HepG2 (cell line): ENCODE data around the gene PDHX. TPM values are rescaled to one million over a fixed set of nuclear protein-coding genes. Genes with fewer than 3 reads are reported as not detected.

Experiments used
- CEBPB ChIP-seq: IDR thresholded peaks from 2 replicates; pipeline ENCODE4 v1.6.1; 2011; ENCODE audit warnings: low read depth, low read length, improper control_type of control experiment, borderline replicate concordance
- CEBPG ChIP-seq: IDR thresholded peaks from 2 replicates; pipeline ENCODE4 v1.6.1; 2016
- FOXC1 ChIP-seq: sonication (generic); formaldehyde crosslinking; IDR thresholded peaks from 2 replicates; pipeline ENCODE4 v1.8.0; 2022; ENCODE audit warnings: mild to moderate bottlenecking, missing genetic modification reagents, borderline replicate concordance
- HNF4A ChIP-seq: sonication (generic); formaldehyde crosslinking; IDR thresholded peaks from 2 replicates; pipeline ENCODE4 v1.4.0; 2020; ENCODE audit warnings: missing genetic modification reagents
- MLLT10 ChIP-seq: sonication (generic); formaldehyde crosslinking; IDR thresholded peaks from 2 replicates; pipeline ENCODE4 v1.4.0; 2020; ENCODE audit warnings: missing genetic modification reagents
- PAXIP1 ChIP-seq: sonication (generic); formaldehyde crosslinking; conservative IDR thresholded peaks from 2 replicates; pipeline ENCODE4 v1.4.0; 2020; ENCODE audit warnings: mild to moderate bottlenecking, missing genetic modification reagents, moderate library complexity
- TAF15 ChIP-seq: fragments of 200-400 bp; formaldehyde crosslinking; IDR thresholded peaks from one replicate; pipeline ENCODE4 v1.6.1; 2018; ENCODE audit warnings: mild to moderate bottlenecking, low read depth, low read length; ENCODE audit not compliant: poor library complexity, severe bottlenecking
- ZC3H13 ChIP-seq: sonication (generic); formaldehyde crosslinking; IDR thresholded peaks from 2 replicates; pipeline ENCODE4 v1.8.1; 2023; ENCODE audit warnings: mild to moderate bottlenecking, missing genetic modification reagents, moderate library complexity
- ZMAT3 ChIP-seq: sonication (generic); formaldehyde crosslinking; conservative IDR thresholded peaks from 2 replicates; pipeline ENCODE4 v1.7.0; 2021; ENCODE audit warnings: missing genetic modification reagents
- ZNF256 ChIP-seq: sonication (generic); formaldehyde crosslinking; conservative IDR thresholded peaks from 2 replicates; pipeline ENCODE4 v1.4.0; 2020; ENCODE audit warnings: missing genetic modification reagents
- ZNF563 ChIP-seq: sonication (generic); formaldehyde crosslinking; IDR thresholded peaks from 2 replicates; pipeline ENCODE4 v1.8.0; 2022; ENCODE audit warnings: mild to moderate bottlenecking, moderate library complexity, missing genetic modification reagents
- ZNF670 ChIP-seq: sonication (generic); formaldehyde crosslinking; IDR thresholded peaks from 2 replicates; pipeline ENCODE4 v1.8.0; 2022; ENCODE audit warnings: mild to moderate bottlenecking, missing genetic modification reagents, borderline replicate concordance
- ZUFSP ChIP-seq: sonication (generic); formaldehyde crosslinking; IDR thresholded peaks from 2 replicates; pipeline ENCODE4 v1.9.0; 2021; ENCODE audit warnings: missing genetic modification reagents, mild to moderate bottlenecking, borderline replicate concordance
- polyA plus RNA-seq, 8 experiments: library from polyadenylated mRNA; depleted of rRNA in 3 of 8; stranded (reverse) in 7 of 8; unstranded in 1 of 8; fragments of >200 nt; fragmentation: Illumina TruSeq in 4 of 8; extraction: Trizol in 4 of 8; gene quantifications; 2 replicates each; pipeline versions ENCODE4 v1.2.1 to v1.2.3, GENCODE V29; 2011 to 2016; ENCODE audit warnings: low read depth in 4 of 8, missing spikeins in 1 of 8, mixed read lengths in 1 of 8; ENCODE audit not compliant: insufficient read depth in 1 of 8
- total RNA-seq, 5 experiments: library from RNA; depleted of rRNA; stranded (reverse); fragments of >200 nt; fragmentation: Illumina TruSeq; extraction: Trizol; gene quantifications; 2 replicates each; pipeline ENCODE4 v1.2.3, GENCODE V29; 2016; ENCODE audit warnings: low read depth in 1 of 5

Gene PDHX
- total and polyA plus RNA-seq, 2 of the 13 experiments (the other 11 are each of a cell fraction or from before 2014, with no cell fraction given), result 41.0 to 73.8 TPM

DNA sequence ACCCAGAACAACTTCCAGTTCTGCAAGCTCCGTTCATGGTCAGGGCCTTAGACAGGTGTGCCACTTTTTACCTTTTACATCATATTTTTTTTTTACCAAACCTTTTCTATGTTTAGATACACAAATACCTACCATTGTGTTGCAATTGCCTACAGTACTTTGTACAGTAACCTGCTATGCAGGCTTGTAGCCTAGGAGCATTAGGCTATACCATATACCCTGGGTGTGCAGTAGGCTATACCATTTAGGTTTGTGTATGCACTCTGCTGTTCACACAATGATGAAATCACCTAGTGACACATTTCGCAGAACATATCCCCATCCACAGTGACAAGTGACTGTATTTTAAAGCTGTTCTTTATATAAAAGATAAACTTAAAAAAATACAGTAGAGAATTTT, 29.8 kb upstream of the PDHX start (continued):
- peak; percentile 17; the same call in 1 of the 2 replicates for TF ChIP-seq HNF4A (CRISPR knock-in tag)
- peak; percentile 54 for TF ChIP-seq CEBPB
- TF ChIP-seq ZNF670, result no peak
- TF ChIP-seq MLLT10 (CRISPR knock-in tag), result no peak
- TF ChIP-seq ZC3H13 (CRISPR knock-in tag), result no peak
- TF ChIP-seq ZMAT3 (CRISPR knock-in tag), result no peak
- TF ChIP-seq ZNF563 (CRISPR knock-in tag), result no peak
- TF ChIP-seq ZNF256 (CRISPR knock-in tag), result no peak
- peak; percentile 42; the same call in 1 of the 2 replicates for TF ChIP-seq CEBPG
- no peak for TF ChIP-seq TAF15
- TF ChIP-seq ZUFSP, result no peak
- TF ChIP-seq FOXC1 (CRISPR knock-in tag), result no peak
- no peak for TF ChIP-seq PAXIP1 (CRISPR knock-in tag)
